ENCODE data around the gene TNFAIP2. TPM values are rescaled to one million over a fixed set of nuclear protein-coding genes. Genes with fewer than 3 reads are reported as not detected.

TNFAIP2 gene
- total RNA-seq, 1 donor from 2014 or later = 108 TPM

GRCh38 chr14:103105580-103106150 lies 17.6 kb upstream of the TNFAIP2 start:
- H3K4me1 Mint-ChIP-seq = peaks cover 26% of the 10 kb centered on the region
- no peaks in the 10 kb centered on the region for H3K9me3 Mint-ChIP-seq
- peaks cover 18% of the 10 kb centered on the region for H3K27me3 Mint-ChIP-seq (ENCODE audit: low read depth)
- no peak overlapping the region for H3K27ac Mint-ChIP-seq
- DNase-seq (ENCODE audit: low spot score in 2 of 2, unreplicated experiment in 2 of 2) = no peak
- no peak overlapping the region for H3K4me3 Mint-ChIP-seq
- no peak for TF ChIP-seq CTCF (IDR thresholded peaks at IDR 0.05; ENCODE audit: unreplicated experiment)
- no peaks in the 10 kb centered on the region for H3K36me3 Mint-ChIP-seq

GRCh38 chr14:103107455-103107854 lies 15.8 kb upstream of the TNFAIP2 start:
- Mint-ChIP-seq H3K27ac (no peak overlapping the region), H3K4me1 (peaks cover 34% of the 10 kb centered on the region), H3K36me3 (no peaks in the 10 kb centered on the region), H3K27me3 (ENCODE audit: low read depth) (peaks cover 17% of the 10 kb centered on the region), H3K4me3 (no peak overlapping the region), H3K9me3 (no peaks in the 10 kb centered on the region)
- no peak for DNase-seq (ENCODE audit: low spot score in 2 of 2, unreplicated experiment in 2 of 2)
- no peak for TF ChIP-seq CTCF (IDR thresholded peaks at IDR 0.05; ENCODE audit: unreplicated experiment)

- H3K9me3 Mint-ChIP-seq = no peaks in the 10 kb centered on the region
- no peak for TF ChIP-seq CTCF (IDR thresholded peaks at IDR 0.05; ENCODE audit: unreplicated experiment)
- H3K27me3 Mint-ChIP-seq (ENCODE audit: low read depth) = peaks cover 16% of the 10 kb centered on the region
- H3K4me1 Mint-ChIP-seq = peaks cover 34% of the 10 kb centered on the region
- no peaks in the 10 kb centered on the region for H3K36me3 Mint-ChIP-seq
- peak overlapping the region; percentile 30 for H3K27ac Mint-ChIP-seq
- H3K4me3 Mint-ChIP-seq = no peak overlapping the region
- no peak for DNase-seq (ENCODE audit: low spot score in 2 of 2, unreplicated experiment in 2 of 2)
Measured at GRCh38 chr14:103107941-103108748, 15.1 kb upstream of the TNFAIP2 start.

DNA sequence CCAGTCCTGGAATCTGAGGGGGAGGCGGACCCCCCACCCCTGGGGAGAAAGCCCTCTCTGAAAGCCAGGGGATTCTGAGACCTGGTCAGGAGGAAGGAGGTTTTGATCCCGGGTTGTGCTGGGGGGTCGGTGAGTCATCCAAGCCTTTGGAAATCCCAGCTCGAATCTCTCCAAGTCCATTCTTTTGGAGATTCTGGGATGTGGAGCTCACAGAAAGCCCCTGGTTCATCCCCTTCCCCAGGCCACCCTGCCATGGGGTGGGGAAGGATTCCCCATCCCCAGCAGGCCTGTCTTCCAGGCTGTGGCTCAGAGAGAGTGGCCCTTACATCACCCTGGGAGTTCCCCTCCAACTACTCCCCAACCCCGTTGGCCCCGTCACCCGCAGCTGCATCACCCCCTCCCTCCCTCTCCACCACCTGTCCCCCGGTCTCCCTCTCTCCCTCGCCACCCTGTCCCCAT lies 14.5 kb upstream of the TNFAIP2 start:
- no peak overlapping the region for H3K4me3 Mint-ChIP-seq
- no peak for DNase-seq (ENCODE audit: low spot score in 2 of 2, unreplicated experiment in 2 of 2)
- H3K27me3 Mint-ChIP-seq (ENCODE audit: low read depth) = peaks cover 12% of the 10 kb centered on the region

More for the DNA sequence above, 14.5 kb upstream of the TNFAIP2 start:
- H3K9me3 Mint-ChIP-seq = no peaks in the 10 kb centered on the region
- H3K36me3 Mint-ChIP-seq = no peaks in the 10 kb centered on the region
- peak overlapping the region; percentile 30 for H3K27ac Mint-ChIP-seq
- TF ChIP-seq CTCF (IDR thresholded peaks at IDR 0.05; ENCODE audit: unreplicated experiment) = no peak
- peaks cover 31% of the 10 kb centered on the region for H3K4me1 Mint-ChIP-seq
